K562 (cell line): ENCODE data around the gene SNCB. TPM values are rescaled to one million over a fixed set of nuclear protein-coding genes. Genes with fewer than 3 reads are reported as not detected.

ENCODE experiments used
- ATAC-seq: fragments of 200-7000 bp; cut with Tn5 transposase; 3 replicates; pipeline ENCODE4 v1.9.1; 2020; ENCODE audit warnings: moderate library complexity
- BruUV-seq: library from RNA; stranded (reverse); fragments of 400-500 nt; replicated peaks from 2 replicates; lab custom pipeline; 2021; lab: Mats Ljungman, UMichigan
- CTCF ChIA-PET: fragments of 300-600 bp; formaldehyde crosslinking; extraction: SDS; loops from one replicate; lab custom pipeline; 2021; ENCODE audit warnings: low intra/inter-chr PET ratio; lab: Yijun Ruan, JAX
- POLR2A ChIA-PET: fragments of 300-600, 350-650 bp; sonication (Branson Sonifier 250); formaldehyde crosslinking; extraction: SDS; loops from one replicate; lab custom pipeline; 2021; ENCODE audit warnings: antibody characterized with exemption, inconsistent platforms; lab: Yijun Ruan, JAX
- DNase-seq, 4 experiments: peaks; one replicate each; pipeline versions ENCODE4 v3.0.0 to v3.0.0-alpha.2; 2011 to 2018; ENCODE audit warnings: low spot score in 3 of 4, mixed read lengths in 3 of 4; ENCODE audit errors: extremely low read depth in 1 of 4
- FAIRE-seq: peaks from 2 replicates; lab custom pipeline; 2011; peaks lifted over from hg19 to GRCh38; lab: Jason Lieb, UNC
- H2AFZ ChIP-seq: 2 replicates; pipeline ENCODE4 v1.6.0; 2011; ENCODE audit warnings: low read depth, low read length, control low read depth, inconsistent platforms
- H3K27ac ChIP-seq: fragments of 200-600 bp; 3 replicates; pipeline ENCODE4 v1.8.0; 2011; ENCODE audit warnings: low read depth, mild to moderate bottlenecking, control low read depth, inconsistent platforms, low read length, moderate library complexity, mixed read lengths; ENCODE audit errors: extremely low read depth
- H3K27me3 ChIP-seq, 2 experiments: fragments of 300-600 bp in 1 of 2; 2 replicates in 1 of 2; 3 replicates in 1 of 2; pipeline versions ENCODE4 v1.6.0 to v1.8.0; 2011; ENCODE audit warnings: inconsistent platforms in 2 of 2, low read length in 2 of 2, mild to moderate bottlenecking in 1 of 2, mixed read lengths in 1 of 2, moderate library complexity in 1 of 2; ENCODE audit not compliant: control insufficient read depth in 2 of 2, insufficient read depth in 2 of 2
- H3K36me3 ChIP-seq: fragments of 300-600 bp; 3 replicates; pipeline ENCODE4 v1.8.0; 2011; ENCODE audit warnings: mild to moderate bottlenecking, low read length, inconsistent platforms; ENCODE audit not compliant: control insufficient read depth, insufficient read depth
- H3K4me1 ChIP-seq, 2 experiments: fragments of 200-600 bp in 1 of 2; replicated peaks in 1 of 2; 2 replicates in 1 of 2; 3 replicates in 1 of 2; pipeline versions ENCODE4 v1.5.1 to v1.8.0; 2011; ENCODE audit warnings: inconsistent platforms in 2 of 2, low read length in 2 of 2, mild to moderate bottlenecking in 1 of 2, mixed read lengths in 1 of 2, moderate library complexity in 1 of 2; ENCODE audit not compliant: control insufficient read depth in 2 of 2, insufficient read depth in 2 of 2
- H3K4me2 ChIP-seq: 2 replicates; pipeline ENCODE4 v1.6.1; 2011; ENCODE audit warnings: low read length, control low read depth, inconsistent platforms, mixed read lengths; ENCODE audit not compliant: insufficient read depth
- H3K4me3 ChIP-seq: fragments of 200-600 bp; sonication (generic), shearing (Covaris generic); 2 replicates; pipeline ENCODE4 v1.5.1; 2016; ENCODE audit warnings: control low read depth, inconsistent platforms
- H3K79me2 ChIP-seq: fragments of 200-600 bp; 3 replicates; pipeline ENCODE4 v1.8.0; 2011; ENCODE audit warnings: low read length, inconsistent platforms; ENCODE audit not compliant: control insufficient read depth, insufficient read depth
- H3K9ac ChIP-seq, 2 experiments: 2 replicates each; pipeline versions ENCODE4 v1.6.0 to v1.6.1; 2011; ENCODE audit warnings: low read depth in 2 of 2, low read length in 2 of 2, control low read depth in 1 of 2, inconsistent platforms in 1 of 2, mild to moderate bottlenecking in 1 of 2, mixed read lengths in 1 of 2; ENCODE audit not compliant: insufficient read depth in 1 of 2
- H3K9me1 ChIP-seq: one replicate; pipeline ENCODE4 v1.6.0; 2011; ENCODE audit warnings: inconsistent platforms, mild to moderate bottlenecking, low read length, moderate library complexity; ENCODE audit not compliant: control insufficient read depth, insufficient read depth
- H3K9me3 ChIP-seq: replicated peaks from 2 replicates; pipeline ENCODE4 v1.5.1; 2011; ENCODE audit warnings: low read depth, low read length, inconsistent platforms; ENCODE audit not compliant: control insufficient read depth, insufficient read depth
- H4K20me1 ChIP-seq: replicated peaks from 2 replicates; pipeline ENCODE4 v1.6.1; 2011; ENCODE audit warnings: low read length, inconsistent platforms, mixed read lengths; ENCODE audit not compliant: control insufficient read depth, insufficient read depth
- MAX ChIP-seq: sonication (generic); formaldehyde crosslinking; IDR thresholded peaks from 2 replicates; pipeline ENCODE4 v1.9.0; 2022; ENCODE audit warnings: mild to moderate bottlenecking, missing genetic modification reagents
- MEF2A ChIP-seq: IDR thresholded peaks from 2 replicates; pipeline ENCODE4 v1.6.1; 2011; ENCODE audit warnings: low read depth, mild to moderate bottlenecking, low read length, moderate library complexity; ENCODE audit not compliant: control insufficient read depth
- TAF9B ChIP-seq: fragments of 450-650 bp; IDR thresholded peaks from 2 replicates; pipeline ENCODE4 v1.6.1; 2018; ENCODE audit warnings: mild to moderate bottlenecking; ENCODE audit not compliant: partially characterized antibody
- TARDBP ChIP-seq: fragments of 450-650 bp; IDR thresholded peaks from 2 replicates; pipeline ENCODE4 v1.6.1; 2016
- TEAD4 ChIP-seq, 2 experiments: sonication (generic) in 1 of 2; formaldehyde crosslinking in 1 of 2; IDR thresholded peaks; 2 replicates each; pipeline versions ENCODE4 v1.6.1 to v1.8.0; 2012 to 2022; ENCODE audit warnings: borderline replicate concordance in 1 of 2, inconsistent platforms in 1 of 2, low read length in 1 of 2, mild to moderate bottlenecking in 1 of 2, missing genetic modification reagents in 1 of 2
- TFAP4 ChIP-seq: sonication (generic); formaldehyde crosslinking; IDR thresholded peaks from 2 replicates; pipeline ENCODE4 v1.8.0; 2022; ENCODE audit warnings: missing genetic modification reagents, mild to moderate bottlenecking, moderate library complexity, borderline replicate concordance
- TRIM25 ChIP-seq: fragments of 450-650 bp; IDR thresholded peaks from 2 replicates; pipeline ENCODE4 v1.7.0; 2016; ENCODE audit warnings: borderline replicate concordance
- VEZF1 ChIP-seq: fragments of 200-800 bp; sonication (Bioruptor generic); IDR thresholded peaks from 2 replicates; pipeline ENCODE4 v1.6.1; 2017; ENCODE audit warnings: missing genetic modification characterization, missing compliant biosample characterization
- ZNF124 ChIP-seq: sonication (generic); formaldehyde crosslinking; IDR thresholded peaks from 2 replicates; pipeline ENCODE4 v1.8.1; 2022; ENCODE audit warnings: missing genetic modification reagents
- whole genome bisulfite sequencing: fragments of 100-300 bp; shearing (Covaris generic); methylation state at CpG from one replicate; pipeline ENCODE4 v1.1.6; 2016; ENCODE audit warnings: low coverage, mixed read lengths; ENCODE audit not compliant: insufficient coverage; ENCODE audit errors: missing lambda C conversion rate; 5-methylcytosine and 5-hydroxymethylcytosine counted together
- in situ Hi-C: fragments of 300-500 bp; cut with MboI; formaldehyde crosslinking; loops from 4 replicates; pipeline ENCODE4 v1.15.0; 2018; ENCODE audit warnings: inconsistent platforms, mixed read lengths
- intact Hi-C: fragments of 100-400 bp; cut with micrococcal nuclease; formaldehyde crosslinking; loops from 2 replicates; pipeline ENCODE4 v1.14.2; 2022
- polyA plus RNA-seq, 8 experiments: library from polyadenylated mRNA; depleted of rRNA in 4 of 8; stranded (reverse) in 5 of 8; unstranded in 3 of 8; fragments of >200 nt; fragmentation: Nextera tagmentation in 2 of 8; fragmentation: Illumina TruSeq in 1 of 8; extraction: Ambion mirVana in 2 of 8; extraction: Trizol in 1 of 8; gene quantifications; 2 replicates each; pipeline versions ENCODE4 v1.2.1 to v1.2.3, GENCODE V29; 2011 to 2014; ENCODE audit warnings: inconsistent platforms in 1 of 8, missing spikeins in 1 of 8
- total RNA-seq, 7 experiments: library from RNA; depleted of rRNA in 6 of 7; stranded (reverse); fragments of >200 nt in 6 of 7; fragmentation: Illumina TruSeq in 2 of 7; extraction: Trizol in 2 of 7; gene quantifications; 2 replicates each; pipeline versions ENCODE4 v1.2.1 to v1.2.3, GENCODE V29; 2011 to 2021; ENCODE audit warnings: low replicate concordance in 1 of 7

SNCB gene
- total and polyA plus RNA-seq, 9 of the 15 experiments (the other 6 are each of a cell fraction or from before 2014, with no cell fraction given) = not detected

- ATAC-seq = no peak
- no peaks in the 10 kb centered on the region for H3K79me2 ChIP-seq
- no peak overlapping the region for H3K4me2 ChIP-seq
- 19% methylated on average over 13 of the region's 13 CpGs for WGBS
- H2AFZ ChIP-seq = no peak overlapping the region
- intact Hi-C loops (no loop called here), in situ Hi-C loops (no loop called here)
- no peaks in the 10 kb centered on the region for H3K9me3 ChIP-seq
- ChIA-PET POLR2A (interaction anchor here (0.5 to 1.5 kb wide), 3 partner anchors 9 to 19 kb away, joined by 3 to 4 read pairs (median 4); partner anchors contain the start of genes EIF4E1B and SNCB), CTCF (no interaction called here)
- H3K36me3 ChIP-seq = no peaks in the 10 kb centered on the region
- H3K27ac ChIP-seq = no peak overlapping the region
- FAIRE-seq = no peak
- TF ChIP-seq TARDBP (no peak), TAF9B (no peak), MAX (CRISPR knock-in tag) (peak; percentile 26; the same call in 1 of the 2 replicates), TRIM25 (no peak), VEZF1 (peak; percentile 66), TFAP4 (CRISPR knock-in tag) (peak; percentile 69; the same call in 1 of the 2 replicates), ZNF124 (CRISPR knock-in tag) (no peak), MEF2A (0 out of 2 replicates have a peak, but pooled peaks have one; percentile 19), TEAD4 (IDR thresholded peaks at IDR 0.05; ENCODE audit: low read length) (no peak), TEAD4 (CRISPR knock-in tag; IDR thresholded peaks at IDR 0.05; ENCODE audit: borderline replicate concordance) (no peak)
- peaks cover 8 to 37% of the 10 kb centered on the region in 2 experiments for H3K4me1 ChIP-seq
- H3K27me3 ChIP-seq = peaks cover 25 to 60% of the 10 kb centered on the region in 2 experiments
- no peak overlapping the region for H3K4me3 ChIP-seq
- peaks cover 9% of the 10 kb centered on the region; the same call in 1 of the 2 replicates for H4K20me1 ChIP-seq
- no peaks in the 10 kb centered on the region for H3K9me1 ChIP-seq
- BruUV-seq = no TSS peak
- peak overlapping the region in 1 of 2 experiments; percentile 64; a peak in 2 of 4 replicates for H3K9ac ChIP-seq
- DNase-seq = peak in 2 of 4 experiments; percentile 40 to 51
Observed at GRCh38 chr5:176621661-176622079, 8.7 kb downstream of the SNCB start.
